Measurements from ENCODE around the gene CXCL16. TPM values are rescaled to one million over a fixed set of nuclear protein-coding genes. Genes with fewer than 3 reads are reported as not detected.

CXCL16 gene
- total and polyA plus RNA-seq, 2 donors (not counting 1 experiment from before 2014, with no cell fraction given) = 0.83 to 2.0 TPM

- Histone ChIP-seq H3K27me3 (ENCODE audit: control insufficient read depth, insufficient read depth, low read length) (peaks cover 33% of the 10 kb centered on the region), H3K4me1 (ENCODE audit: control insufficient read depth, extremely low read depth, insufficient read depth, low read length) (no peaks in the 10 kb centered on the region), H3K9ac (ENCODE audit: insufficient read depth, low read length) (peak overlapping the region; percentile 51), H3K9me3 (ENCODE audit: control insufficient read depth, insufficient read depth, low read depth, low read length) (no peaks in the 10 kb centered on the region), H4K20me1 (ENCODE audit: control insufficient read depth, extremely low read depth, insufficient read depth, low read length) (no peaks in the 10 kb centered on the region), H3K36me3 (ENCODE audit: control insufficient read depth, insufficient read depth, low read length) (no peaks in the 10 kb centered on the region), H3K79me2 (ENCODE audit: control insufficient read depth, insufficient read depth, low read length) (no peaks in the 10 kb centered on the region), H3K27ac (ENCODE audit: insufficient read depth, low read length) (no peak overlapping the region), H3K4me2 (ENCODE audit: extremely low read depth, insufficient read depth, low read length) (peak overlapping the region; percentile 72), H3K4me3 (replicated peaks in 1 of 4; ENCODE audit: control extremely low read depth in 1 of 4, insufficient read depth in 1 of 4, low read depth in 3 of 4, low read length in 4 of 4) (peak overlapping the region in 3 of 4 experiments; percentile 67 to 86 (median 72)), H2AFZ (ENCODE audit: low read length) (no peak overlapping the region)
- TF ChIP-seq CTCF (conservative IDR thresholded peaks at IDR 0.05 in 1 of 2, IDR thresholded peaks at IDR 0.05 in 1 of 2; ENCODE audit: low read depth in 1 of 2, low read length in 2 of 2) (no peak), EZH2 (IDR thresholded peaks at IDR 0.05; ENCODE audit: low read length, missing control alignments) (peak; percentile 34)
- DNase-seq (ENCODE audit: low read depth in 2 of 2) = no peak
These were observed 260 bp upstream of the CXCL16 start for GRCh38 chr17:4740025-4740351.

- no peaks in the 10 kb centered on the region for H3K36me3 ChIP-seq (ENCODE audit: control insufficient read depth, insufficient read depth, low read length)
- TF ChIP-seq EZH2 (IDR thresholded peaks at IDR 0.05; ENCODE audit: low read length, missing control alignments) (peak; percentile 87), CTCF (conservative IDR thresholded peaks at IDR 0.05 in 1 of 2, IDR thresholded peaks at IDR 0.05 in 1 of 2; ENCODE audit: low read depth in 1 of 2, low read length in 2 of 2) (no peak)
- no peak overlapping the region for H3K27ac ChIP-seq (ENCODE audit: insufficient read depth, low read length)
- no peaks in the 10 kb centered on the region for H4K20me1 ChIP-seq (ENCODE audit: control insufficient read depth, extremely low read depth, insufficient read depth, low read length)
- H3K4me3 ChIP-seq (replicated peaks in 1 of 4; ENCODE audit: control extremely low read depth in 1 of 4, insufficient read depth in 1 of 4, low read depth in 3 of 4, low read length in 4 of 4) = peak overlapping the region in 3 of 4 experiments; percentile 67 to 86 (median 72)
- peak overlapping the region; percentile 72 for H3K4me2 ChIP-seq (ENCODE audit: extremely low read depth, insufficient read depth, low read length)
- no peaks in the 10 kb centered on the region for H3K79me2 ChIP-seq (ENCODE audit: control insufficient read depth, insufficient read depth, low read length)
- no peak for DNase-seq (ENCODE audit: low read depth in 2 of 2)
- no peak overlapping the region for H3K9ac ChIP-seq (ENCODE audit: insufficient read depth, low read length)
- H3K9me3 ChIP-seq (ENCODE audit: control insufficient read depth, insufficient read depth, low read depth, low read length) = no peaks in the 10 kb centered on the region
- H3K4me1 ChIP-seq (ENCODE audit: control insufficient read depth, extremely low read depth, insufficient read depth, low read length) = no peaks in the 10 kb centered on the region
- no peak overlapping the region for H2AFZ ChIP-seq (ENCODE audit: low read length)
- H3K27me3 ChIP-seq (ENCODE audit: control insufficient read depth, insufficient read depth, low read length) = peaks cover 23% of the 10 kb centered on the region
These were observed 1.3 kb downstream of the CXCL16 start for GRCh38 chr17:4738136-4739121.

GRCh38 chr17:4735876-4736651 is 3.7 kb downstream of the CXCL16 start:
- DNase-seq (ENCODE audit: low read depth in 2 of 2) = no peak
- no peaks in the 10 kb centered on the region for H3K4me1 ChIP-seq (ENCODE audit: control insufficient read depth, extremely low read depth, insufficient read depth, low read length)
- peaks cover 22% of the 10 kb centered on the region for H3K27me3 ChIP-seq (ENCODE audit: control insufficient read depth, insufficient read depth, low read length)
- H3K27ac ChIP-seq (ENCODE audit: insufficient read depth, low read length) = no peak overlapping the region
- H3K36me3 ChIP-seq (ENCODE audit: control insufficient read depth, insufficient read depth, low read length) = no peaks in the 10 kb centered on the region
- no peak for TF ChIP-seq EZH2 (IDR thresholded peaks at IDR 0.05; ENCODE audit: low read length, missing control alignments)
- no peak for TF ChIP-seq CTCF (conservative IDR thresholded peaks at IDR 0.05 in 1 of 2, IDR thresholded peaks at IDR 0.05 in 1 of 2; ENCODE audit: low read depth in 1 of 2, low read length in 2 of 2)
- no peaks in the 10 kb centered on the region for H3K79me2 ChIP-seq (ENCODE audit: control insufficient read depth, insufficient read depth, low read length)
- H3K4me2 ChIP-seq (ENCODE audit: extremely low read depth, insufficient read depth, low read length) = no peak overlapping the region
- no peak overlapping the region for H3K4me3 ChIP-seq (replicated peaks in 1 of 4; ENCODE audit: control extremely low read depth in 1 of 4, insufficient read depth in 1 of 4, low read depth in 3 of 4, low read length in 4 of 4)
- H3K9ac ChIP-seq (ENCODE audit: insufficient read depth, low read length) = no peak overlapping the region
- H2AFZ ChIP-seq (ENCODE audit: low read length) = no peak overlapping the region
- no peaks in the 10 kb centered on the region for H4K20me1 ChIP-seq (ENCODE audit: control insufficient read depth, extremely low read depth, insufficient read depth, low read length)
- no peaks in the 10 kb centered on the region for H3K9me3 ChIP-seq (ENCODE audit: control insufficient read depth, insufficient read depth, low read depth, low read length)

Measured in fibroblast of lung (primary cell).